ENCODE data around the gene EPHA6. TPM values are rescaled to one million over a fixed set of nuclear protein-coding genes. Genes with fewer than 3 reads are reported as not detected.

Gene EPHA6
- total and polyA plus RNA-seq, 2 donors (not counting 3 experiments of a cell fraction or from before 2014, with no cell fraction given) = not detected

- no peaks in the 10 kb centered on the region for H3K4me1 ChIP-seq (ENCODE audit: control insufficient read depth, extremely low read depth, insufficient read depth, low read length)
- H2AFZ ChIP-seq (ENCODE audit: low read depth, low read length) = no peak overlapping the region
- no peaks in the 10 kb centered on the region for H3K9me3 ChIP-seq (replicated peaks; ENCODE audit: control insufficient read depth, insufficient read depth, low read length)
- no peak overlapping the region for H3K9ac ChIP-seq (replicated peaks; ENCODE audit: extremely low read depth, insufficient read depth, low read length)
- BruUV-seq (replicated peaks) = no TSS peak
- no peaks in the 10 kb centered on the region for H4K20me1 ChIP-seq (replicated peaks; ENCODE audit: control insufficient read depth, extremely low read depth, insufficient read depth, low read length)
- H3K4me3 ChIP-seq (replicated peaks in 1 of 3; ENCODE audit: insufficient read depth in 1 of 3, low read depth in 1 of 3, low read length in 3 of 3) = no peak overlapping the region
- POLR2A ChIA-PET = no interaction called here
- intact Hi-C loops (cut with micrococcal nuclease) (no loop called here), dilution Hi-C loops (cut with MboI; ENCODE audit: extremely low pct_ligation_motif_present, low sequenced_read_pairs) (no loop called here)
- CTCF ChIA-PET = interaction anchor here (1.2 kb wide), 1 partner anchor 19 kb away, joined by 4 read pairs; no protein-coding TSS in a partner anchor
- H3K4me2 ChIP-seq (ENCODE audit: insufficient read depth, low read length) = no peak overlapping the region
- DNase-seq (ENCODE audit: low read depth, low spot score) = no peak
- no peak overlapping the region for H3K27ac ChIP-seq (ENCODE audit: insufficient read depth, low read depth, low read length)
- no peaks in the 10 kb centered on the region for H3K36me3 ChIP-seq (ENCODE audit: control insufficient read depth in 2 of 2, extremely low read depth in 1 of 2, insufficient read depth in 2 of 2, low read length in 2 of 2)
- H3K27me3 ChIP-seq (ENCODE audit: control insufficient read depth in 2 of 2, insufficient read depth in 2 of 2, low read length in 2 of 2) = peaks cover 1 to 2% of the 10 kb centered on the region in 2 experiments
- FAIRE-seq = no peak
- TF ChIP-seq GATA2 (IDR thresholded peaks at IDR 0.05; ENCODE audit: insufficient read depth, insufficient read length, low read depth, low read length) (no peak), JUN (IDR thresholded peaks at IDR 0.05; ENCODE audit: borderline replicate concordance, insufficient read depth, insufficient read length, low read depth) (no peak), POLR2A (IDR thresholded peaks at IDR 0.05; ENCODE audit: low read depth, low read length) (no peak), EZH2 (IDR thresholded peaks at IDR 0.05; ENCODE audit: borderline replicate concordance, low read depth, low read length, severe bottlenecking) (no peak), CTCF (IDR thresholded peaks at IDR 0.05; ENCODE audit: extremely low read depth in 1 of 2, insufficient read depth in 1 of 2, low read depth in 1 of 2, low read length in 2 of 2) (no peak), MAX (IDR thresholded peaks at IDR 0.05; ENCODE audit: insufficient read depth, insufficient read length) (no peak), FOS (IDR thresholded peaks at IDR 0.05; ENCODE audit: borderline replicate concordance, insufficient read depth, low read length) (no peak), MYC (IDR thresholded peaks at IDR 0.05; ENCODE audit: low read depth, low read length) (no peak), POLR2AphosphoS5 (IDR thresholded peaks at IDR 0.05; ENCODE audit: insufficient read depth, low read depth, low read length) (no peak)
- H3K79me2 ChIP-seq (ENCODE audit: control insufficient read depth, insufficient read depth, low read length) = no peaks in the 10 kb centered on the region
- H3K9me1 ChIP-seq (replicated peaks; ENCODE audit: control insufficient read depth, extremely low read depth, insufficient read depth, low read length) = no peaks in the 10 kb centered on the region
Measured at GRCh38 chr3:97699889-97700288, 885.5 kb downstream of the EPHA6 start.

Measured in endothelial cell of umbilical vein (primary cell).